ENCODE measurements around the gene RPS6KA6. TPM values are rescaled to one million over a fixed set of nuclear protein-coding genes. Genes with fewer than 3 reads are reported as not detected.

The RPS6KA6 gene
- total RNA-seq, 1 donor from 2014 or later = 7.8 TPM

DNA sequence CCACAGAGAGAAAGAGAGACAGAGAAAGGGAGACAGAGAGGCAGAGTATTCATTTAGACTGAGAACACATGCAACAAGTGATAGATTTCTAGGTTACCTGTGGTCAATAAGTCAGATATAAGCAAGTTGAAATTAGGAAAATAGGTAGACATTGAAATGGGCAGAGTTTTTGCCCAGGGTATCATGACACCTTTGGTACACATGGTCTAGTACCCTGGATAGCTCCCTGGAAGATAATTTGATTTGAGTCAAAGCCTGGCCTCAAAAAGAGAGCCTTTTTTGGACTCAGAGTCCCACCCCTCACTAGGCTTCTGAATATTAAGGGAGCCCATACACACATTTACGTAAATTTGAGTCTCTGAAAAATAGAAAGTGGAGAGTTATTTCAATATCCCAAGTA is 4.0 kb upstream of the RPS6KA6 start:
- DNase-seq (ENCODE audit: low read depth, low spot score) = no peak
- Mint-ChIP-seq H3K4me1 (peaks cover 1% of the 10 kb centered on the region), H3K27me3 (ENCODE audit: low read depth) (peaks cover 2% of the 10 kb centered on the region)

DNA sequence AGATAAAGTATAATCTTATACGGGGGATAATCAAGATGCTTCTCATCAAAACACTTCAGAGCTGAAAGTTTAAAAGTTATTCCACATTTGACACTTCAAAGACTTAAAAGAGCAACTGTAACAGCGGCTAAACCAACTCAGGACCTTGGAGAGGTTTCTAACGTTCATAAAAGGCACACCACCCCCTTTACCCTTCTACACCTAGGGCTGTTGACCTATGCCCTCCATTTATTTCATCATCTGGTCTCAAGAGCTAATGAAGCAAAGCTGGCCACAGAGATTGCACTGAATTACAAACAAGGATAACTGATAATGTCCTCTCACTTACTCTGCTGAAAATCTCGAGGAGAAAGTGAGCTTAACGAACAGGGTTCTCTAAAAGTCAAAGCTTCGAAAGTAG is 1.1 kb upstream of the RPS6KA6 start:
- Mint-ChIP-seq H3K9me3 (peaks cover 10% of the 10 kb centered on the region), H3K27me3 (ENCODE audit: low read depth) (peaks cover 2% of the 10 kb centered on the region), H3K4me3 (peak overlapping the region; percentile 93), H3K36me3 (ENCODE audit: low read depth) (peaks cover 4% of the 10 kb centered on the region), H3K4me1 (peaks cover 10% of the 10 kb centered on the region), H3K27ac (ENCODE audit: unreplicated experiment) (no peak overlapping the region)
- TF ChIP-seq, protein P1, sequence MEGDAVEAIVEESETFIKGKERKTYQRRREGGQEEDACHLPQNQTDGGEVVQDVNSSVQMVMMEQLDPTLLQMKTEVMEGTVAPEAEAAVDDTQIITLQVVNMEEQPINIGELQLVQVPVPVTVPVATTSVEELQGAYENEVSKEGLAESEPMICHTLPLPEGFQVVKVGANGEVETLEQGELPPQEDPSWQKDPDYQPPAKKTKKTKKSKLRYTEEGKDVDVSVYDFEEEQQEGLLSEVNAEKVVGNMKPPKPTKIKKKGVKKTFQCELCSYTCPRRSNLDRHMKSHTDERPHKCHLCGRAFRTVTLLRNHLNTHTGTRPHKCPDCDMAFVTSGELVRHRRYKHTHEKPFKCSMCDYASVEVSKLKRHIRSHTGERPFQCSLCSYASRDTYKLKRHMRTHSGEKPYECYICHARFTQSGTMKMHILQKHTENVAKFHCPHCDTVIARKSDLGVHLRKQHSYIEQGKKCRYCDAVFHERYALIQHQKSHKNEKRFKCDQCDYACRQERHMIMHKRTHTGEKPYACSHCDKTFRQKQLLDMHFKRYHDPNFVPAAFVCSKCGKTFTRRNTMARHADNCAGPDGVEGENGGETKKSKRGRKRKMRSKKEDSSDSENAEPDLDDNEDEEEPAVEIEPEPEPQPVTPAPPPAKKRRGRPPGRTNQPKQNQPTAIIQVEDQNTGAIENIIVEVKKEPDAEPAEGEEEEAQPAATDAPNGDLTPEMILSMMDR (conservative IDR thresholded peaks at IDR 0.05) = no peak
- no peak for DNase-seq (ENCODE audit: low read depth, low spot score)

More for the DNA sequence above, 4.0 kb upstream of the RPS6KA6 start:
- Mint-ChIP-seq H3K9me3 (peaks cover 13% of the 10 kb centered on the region), H3K36me3 (ENCODE audit: low read depth) (no peaks in the 10 kb centered on the region), H3K4me3 (no peak overlapping the region), H3K27ac (ENCODE audit: unreplicated experiment) (no peak overlapping the region)
- TF ChIP-seq, protein P1 (conservative IDR thresholded peaks at IDR 0.05) = no peak

DNA sequence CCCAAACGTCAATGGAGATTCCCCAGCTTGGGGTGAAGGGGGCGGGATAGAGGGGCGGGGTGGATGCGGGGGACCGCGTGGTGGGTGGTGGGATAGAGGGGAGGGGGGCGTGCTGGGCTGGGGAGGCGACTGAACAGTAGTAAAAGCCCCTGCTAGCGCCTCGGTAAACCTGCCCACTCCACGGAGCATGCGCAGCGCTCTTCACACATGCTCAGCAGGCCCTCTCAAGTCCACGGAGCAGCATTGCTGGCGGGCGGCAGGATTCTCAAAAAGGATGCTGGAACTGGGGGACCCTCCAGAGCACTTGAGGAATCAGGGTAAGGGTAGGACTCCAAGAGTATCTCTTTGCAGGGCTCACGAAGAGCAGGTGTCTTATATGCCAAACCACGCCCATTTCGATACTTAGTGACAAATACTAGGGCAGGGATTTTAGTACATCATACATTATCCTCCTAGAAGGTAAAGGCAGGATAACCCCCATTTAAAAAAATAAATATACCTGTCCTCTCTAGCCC is 378 bp upstream of the RPS6KA6 start:
- Mint-ChIP-seq H3K36me3 (ENCODE audit: low read depth) (peaks cover 4% of the 10 kb centered on the region), H3K27me3 (ENCODE audit: low read depth) (no peaks in the 10 kb centered on the region), H3K27ac (ENCODE audit: unreplicated experiment) (no peak overlapping the region), H3K4me1 (peaks cover 10% of the 10 kb centered on the region), H3K9me3 (peaks cover 6% of the 10 kb centered on the region), H3K4me3 (peak overlapping the region; percentile 93)
- TF ChIP-seq, protein P1 (conservative IDR thresholded peaks at IDR 0.05) = no peak
- DNase-seq (ENCODE audit: low read depth, low spot score) = peak; percentile 44

DNA sequence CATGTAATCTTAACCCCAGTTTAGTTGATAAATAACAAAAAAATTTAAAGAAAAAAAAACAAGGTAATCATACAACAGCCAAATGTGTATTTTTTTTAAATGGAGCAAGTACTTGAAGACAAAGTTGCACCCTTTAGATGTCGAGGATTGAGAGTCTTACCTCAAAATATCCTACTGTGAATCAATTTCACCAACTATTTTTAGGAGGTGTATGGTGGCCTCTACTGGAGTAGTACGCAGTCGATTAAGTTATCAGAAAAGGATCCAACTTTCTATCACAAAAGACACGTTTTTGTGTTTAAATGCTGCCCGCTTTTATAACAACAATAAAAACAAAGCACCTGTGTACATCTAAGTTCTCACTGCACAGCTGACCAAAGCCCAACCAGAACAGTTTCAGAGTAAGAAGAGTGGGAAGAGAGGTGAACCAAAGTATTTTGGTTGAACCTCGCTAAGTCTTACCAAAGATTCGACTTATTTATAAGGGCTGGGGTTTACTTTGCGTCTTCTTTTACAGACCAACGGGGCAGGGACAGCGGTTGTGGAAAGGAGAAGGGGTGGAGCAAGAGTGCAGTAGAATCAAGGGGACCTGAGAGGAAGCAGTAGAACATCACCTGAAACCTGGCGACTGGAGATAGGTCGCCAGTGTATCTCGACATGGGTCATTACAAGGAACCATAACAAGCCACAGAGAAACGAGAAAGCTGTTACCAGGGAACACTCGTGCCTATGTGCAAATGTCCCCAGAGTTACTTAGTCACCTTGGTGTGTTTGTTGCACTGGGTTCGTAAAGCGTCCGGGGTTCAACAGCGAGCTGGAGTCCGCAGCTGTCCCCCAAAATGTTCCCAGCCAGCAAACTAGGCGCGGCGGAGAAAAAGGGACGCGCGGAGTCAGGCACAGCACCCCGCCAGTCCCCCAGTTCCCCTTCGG is 1.1 kb downstream of the RPS6KA6 start:
- H3K36me3 Mint-ChIP-seq (ENCODE audit: low read depth) = peaks cover 4% of the 10 kb centered on the region
- H3K4me3 Mint-ChIP-seq = peak overlapping the region; percentile 93
- peaks cover 3% of the 10 kb centered on the region for H3K9me3 Mint-ChIP-seq
- peak overlapping the region; percentile 62 for H3K27ac Mint-ChIP-seq (ENCODE audit: unreplicated experiment)
- H3K4me1 Mint-ChIP-seq = peaks cover 10% of the 10 kb centered on the region
- no peak for DNase-seq (ENCODE audit: low read depth, low spot score)
- TF ChIP-seq, protein P1 (conservative IDR thresholded peaks at IDR 0.05) = no peak
- H3K27me3 Mint-ChIP-seq (ENCODE audit: low read depth) = no peaks in the 10 kb centered on the region

DNA sequence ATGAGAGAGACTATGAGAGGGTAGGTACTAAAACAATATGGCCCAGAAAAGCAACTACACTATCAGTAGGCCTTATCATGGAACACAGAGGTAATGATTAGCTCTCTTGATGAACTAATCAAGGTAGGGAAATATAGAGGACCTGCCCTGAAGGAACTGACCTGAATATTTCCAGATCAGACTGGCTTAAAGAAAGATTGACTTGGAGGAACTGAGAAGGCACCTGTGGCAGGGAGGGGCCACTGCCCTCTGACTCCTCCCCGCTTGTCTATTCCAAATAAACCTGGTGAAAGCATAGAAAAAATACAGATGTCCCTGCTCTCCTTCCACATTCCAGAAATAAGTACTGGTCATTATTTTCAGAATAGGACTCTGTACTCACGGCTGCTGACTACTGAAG is 5.5 kb downstream of the RPS6KA6 start:
- Mint-ChIP-seq H3K27ac (ENCODE audit: unreplicated experiment) (no peak overlapping the region), H3K36me3 (ENCODE audit: low read depth) (peaks cover 4% of the 10 kb centered on the region), H3K4me3 (no peak overlapping the region), H3K4me1 (peaks cover 10% of the 10 kb centered on the region), H3K9me3 (peaks cover 3% of the 10 kb centered on the region), H3K27me3 (ENCODE audit: low read depth) (no peaks in the 10 kb centered on the region)
- TF ChIP-seq, protein P1 (conservative IDR thresholded peaks at IDR 0.05) = no peak
- no peak for DNase-seq (ENCODE audit: low read depth, low spot score)
